DMS153 (cell line): ENCODE data around the gene UFSP2.

Source experiments
- DNase-seq: peaks from one replicate; lab custom pipeline; 2025; lab: John Stamatoyannopoulos, UW

Gene UFSP2

DNA sequence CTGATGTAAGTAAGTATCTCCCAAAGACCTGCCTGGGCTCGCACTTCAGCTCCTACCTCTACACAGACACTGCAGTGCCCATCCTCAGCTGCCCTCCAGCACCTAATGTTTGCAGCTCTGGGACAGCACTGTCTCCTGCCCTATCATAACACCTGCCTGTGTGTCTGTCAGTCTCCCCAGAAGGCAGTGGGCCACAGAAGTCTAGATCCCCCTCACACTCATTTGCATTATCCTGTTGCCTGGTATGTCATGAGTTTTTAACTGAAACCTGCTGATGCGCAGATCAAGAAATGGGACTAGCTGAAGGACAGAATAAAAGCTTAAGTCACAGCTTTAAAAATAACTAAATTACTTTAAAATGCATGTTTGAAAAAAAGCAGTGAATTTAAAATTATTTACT lies 73.0 kb downstream of the UFSP2 start:
- DNase-seq = no peak

GRCh38 chr4:185352202-185352601 lies 73.6 kb downstream of the UFSP2 start:
- DNase-seq = no peak

GRCh38 chr4:185351691-185352090 lies 74.1 kb downstream of the UFSP2 start:
- no peak for DNase-seq
